Vagina (tissue), 2 donors: ENCODE data around the gene SYNGR2.

ENCODE experiments used
- POLR2A ChIP-seq, 2 donors: fragments of 450-650 bp; IDR thresholded peaks; one replicate each; pipeline ENCODE4 v1.6.1; 2017; ENCODE audit warnings: antibody characterized with exemption in 2 of 2, mild to moderate bottlenecking in 2 of 2, moderate library complexity in 2 of 2
- TF ChIP-seq, protein P1 (sequence below), 3 experiments: fragments of 450-650 bp in 2 of 3; fragments of 200-600 bp in 1 of 3; sonication (generic) in 1 of 3; IDR thresholded peaks; one replicate each; pipeline ENCODE4 v1.5.1; 2017 to 2019; ENCODE audit warnings: antibody characterized with exemption in 3 of 3, mild to moderate bottlenecking in 2 of 3, moderate library complexity in 2 of 3

DNA sequence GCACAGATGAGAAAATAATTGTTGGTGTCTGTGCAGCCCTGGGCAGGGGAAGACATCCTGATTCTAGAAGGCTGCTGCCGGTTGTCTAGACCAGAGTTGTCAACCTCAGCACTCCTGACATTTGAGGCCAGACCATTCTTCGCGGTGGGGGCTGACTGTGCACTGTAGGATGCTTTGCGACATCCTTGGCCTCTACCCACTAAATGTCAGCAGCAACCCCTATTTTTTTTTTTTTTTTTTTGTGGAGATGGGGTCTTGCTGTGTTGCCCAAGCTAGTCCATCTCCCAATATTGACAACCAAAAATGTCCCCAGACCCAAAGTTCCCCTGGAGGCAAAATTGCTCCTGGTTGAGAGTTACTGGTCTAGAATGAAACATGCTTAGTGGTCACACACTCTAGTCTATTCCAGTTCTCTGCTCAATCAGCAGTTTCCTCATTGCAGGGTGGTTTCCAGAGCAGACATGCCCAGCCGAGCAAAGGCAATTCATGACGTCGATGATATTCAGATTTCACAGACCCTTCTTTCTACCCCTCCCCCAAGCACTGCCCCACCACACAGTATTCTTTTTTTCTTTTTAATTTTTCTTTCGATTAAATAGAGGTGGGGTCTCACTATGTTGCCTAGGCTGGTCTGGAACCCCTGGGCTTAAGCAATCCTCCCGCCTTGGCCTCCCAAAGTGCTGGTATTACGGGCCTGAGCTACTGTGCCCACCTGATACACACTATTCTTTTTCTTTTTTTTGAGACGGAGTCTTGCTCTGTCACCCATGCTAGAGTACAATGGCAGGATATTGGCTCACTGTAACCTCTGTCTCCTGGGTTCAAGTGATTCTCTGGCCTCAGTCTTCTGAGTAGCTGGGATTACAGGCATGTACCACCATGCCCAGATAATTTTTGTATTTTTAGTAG lies 13.2 kb upstream of the SYNGR2 start:
- TF ChIP-seq, protein P1, sequence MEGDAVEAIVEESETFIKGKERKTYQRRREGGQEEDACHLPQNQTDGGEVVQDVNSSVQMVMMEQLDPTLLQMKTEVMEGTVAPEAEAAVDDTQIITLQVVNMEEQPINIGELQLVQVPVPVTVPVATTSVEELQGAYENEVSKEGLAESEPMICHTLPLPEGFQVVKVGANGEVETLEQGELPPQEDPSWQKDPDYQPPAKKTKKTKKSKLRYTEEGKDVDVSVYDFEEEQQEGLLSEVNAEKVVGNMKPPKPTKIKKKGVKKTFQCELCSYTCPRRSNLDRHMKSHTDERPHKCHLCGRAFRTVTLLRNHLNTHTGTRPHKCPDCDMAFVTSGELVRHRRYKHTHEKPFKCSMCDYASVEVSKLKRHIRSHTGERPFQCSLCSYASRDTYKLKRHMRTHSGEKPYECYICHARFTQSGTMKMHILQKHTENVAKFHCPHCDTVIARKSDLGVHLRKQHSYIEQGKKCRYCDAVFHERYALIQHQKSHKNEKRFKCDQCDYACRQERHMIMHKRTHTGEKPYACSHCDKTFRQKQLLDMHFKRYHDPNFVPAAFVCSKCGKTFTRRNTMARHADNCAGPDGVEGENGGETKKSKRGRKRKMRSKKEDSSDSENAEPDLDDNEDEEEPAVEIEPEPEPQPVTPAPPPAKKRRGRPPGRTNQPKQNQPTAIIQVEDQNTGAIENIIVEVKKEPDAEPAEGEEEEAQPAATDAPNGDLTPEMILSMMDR (IDR thresholded peaks at IDR 0.05): no peak
- no peak for TF ChIP-seq POLR2A (IDR thresholded peaks at IDR 0.05)
